NCI-H446 treated with DMSO at 0.1 percent for 48 hours (cell line): ENCODE results near the gene ZBTB20.

Source experiments
- DNase-seq: peaks from one replicate; lab custom pipeline; 2025; lab: John Stamatoyannopoulos, UW

The ZBTB20 gene

DNA sequence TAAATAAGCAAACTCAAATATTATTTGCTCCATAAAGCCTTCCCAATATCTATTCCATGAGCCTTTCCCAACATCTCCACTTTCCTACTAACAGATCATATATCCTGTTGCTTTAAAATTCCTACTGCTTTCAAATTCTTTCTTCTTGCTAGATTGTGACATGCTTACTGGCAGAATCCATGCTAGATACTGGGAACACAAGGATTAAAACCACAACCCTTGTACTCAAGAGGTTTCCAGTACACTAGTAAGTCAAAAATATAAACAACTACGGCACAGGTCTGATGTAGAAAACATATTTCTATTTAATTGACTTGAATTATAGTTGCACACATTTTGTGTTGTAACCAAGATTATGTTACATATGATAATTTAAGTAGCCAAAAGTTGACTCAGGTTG is 275.0 kb downstream of the ZBTB20 start:
- DNase-seq = no peak

DNA sequence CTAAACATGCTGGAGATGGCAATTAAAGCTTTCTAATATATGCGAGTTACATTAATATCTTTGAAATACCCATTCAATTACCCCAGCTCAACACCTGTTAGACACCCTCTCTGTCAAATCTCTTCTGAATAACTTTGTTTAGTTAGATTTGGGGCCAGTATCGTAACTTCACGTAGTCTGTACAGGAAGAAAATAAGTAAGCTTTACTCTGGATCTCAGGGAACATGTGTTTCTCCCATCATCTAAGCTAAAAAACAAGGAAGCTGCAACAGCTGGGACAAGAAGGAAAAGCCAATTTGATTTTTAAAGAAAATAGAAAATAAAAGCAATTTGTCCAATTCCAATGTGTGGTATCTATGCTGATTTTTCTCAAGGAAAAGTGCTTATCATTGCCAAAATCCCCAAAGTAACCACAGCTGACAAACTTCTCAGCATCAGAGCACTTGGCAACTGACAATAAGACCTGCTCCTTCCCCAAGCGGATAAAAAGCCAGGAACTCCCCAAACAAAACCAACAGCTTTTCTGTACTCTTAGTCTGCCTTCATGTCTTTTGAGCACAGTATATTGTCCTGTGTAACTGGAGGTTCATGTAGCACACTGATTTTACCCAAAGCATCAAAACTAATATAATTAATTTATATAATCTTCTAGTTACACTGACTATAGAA is 279.1 kb downstream of the ZBTB20 start:
- no peak for DNase-seq

DNA sequence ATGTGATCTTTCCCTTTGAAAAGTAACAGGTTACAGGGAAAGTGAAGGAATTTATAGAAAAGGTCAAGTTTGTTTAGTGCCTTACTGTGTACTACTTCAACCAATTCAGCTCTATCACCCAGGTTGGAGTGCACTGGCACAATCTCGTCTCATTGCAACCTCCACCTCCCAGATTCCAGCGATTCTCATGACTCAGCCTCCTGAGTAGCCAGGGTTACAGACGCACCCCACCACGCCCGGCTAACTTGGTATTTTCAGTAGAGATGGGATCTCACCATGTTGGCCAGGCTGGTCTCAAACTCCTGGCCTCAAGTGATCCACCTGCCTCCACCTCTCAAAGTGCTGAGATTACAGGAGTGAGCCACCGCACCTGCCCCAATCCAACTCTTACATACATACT is 279.7 kb downstream of the ZBTB20 start:
- no peak for DNase-seq

DNA sequence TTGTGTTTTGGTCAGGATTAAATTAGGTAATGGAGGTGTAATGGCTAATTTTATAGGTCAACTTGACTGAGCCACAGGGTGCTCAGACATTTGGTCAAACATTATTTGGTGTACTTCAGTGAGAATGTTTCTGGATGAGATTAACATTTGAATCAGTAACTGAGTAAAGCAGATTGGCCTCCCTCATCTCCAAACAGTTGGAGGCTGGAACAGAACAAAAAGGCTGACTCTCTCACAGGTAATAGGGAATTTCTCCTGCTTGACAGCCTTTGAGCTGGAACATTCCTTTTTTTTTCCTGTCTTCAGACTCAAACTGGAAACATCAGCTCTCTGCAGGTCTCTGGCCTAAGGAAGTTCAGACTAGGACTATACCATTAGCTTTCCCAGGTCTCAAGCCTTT is 280.7 kb downstream of the ZBTB20 start:
- DNase-seq = no peak

DNA sequence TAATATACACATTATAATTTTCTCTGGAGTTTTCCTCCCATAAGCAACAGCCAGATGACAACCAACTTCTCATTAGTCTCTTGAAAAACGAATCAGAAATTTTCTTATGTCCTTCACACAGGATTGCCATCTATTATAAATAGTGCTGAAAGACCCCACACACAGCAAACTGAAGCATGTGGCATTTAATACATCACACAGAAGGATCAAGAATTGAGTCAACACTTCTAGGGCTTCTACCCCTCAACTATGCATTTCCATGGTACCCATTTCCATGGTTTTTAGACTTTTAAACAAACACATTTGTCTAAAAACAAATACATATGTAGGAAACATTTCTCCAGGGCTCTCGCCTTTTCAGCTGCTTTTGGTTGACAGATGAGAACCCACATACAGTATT is 282.1 kb downstream of the ZBTB20 start:
- no peak for DNase-seq

DNA sequence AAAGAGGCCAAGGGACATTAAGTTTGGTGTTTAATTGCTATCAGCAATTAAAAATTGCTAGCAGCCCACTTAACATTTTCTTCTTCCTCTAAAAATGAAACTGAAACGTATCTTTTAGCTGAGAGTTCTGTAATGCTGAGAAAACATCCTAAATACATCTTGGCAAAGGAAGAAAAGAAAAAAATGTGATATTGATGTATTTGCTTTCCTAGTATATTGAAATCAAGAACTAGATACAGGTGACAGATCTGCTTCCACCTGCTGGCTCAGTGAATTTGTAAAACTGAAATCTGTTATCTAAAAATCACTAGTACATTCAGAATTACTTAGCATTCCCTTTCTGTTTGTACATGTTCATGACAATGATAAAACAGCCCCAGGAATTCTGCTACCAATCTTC is 283.2 kb downstream of the ZBTB20 start:
- DNase-seq = no peak

DNA sequence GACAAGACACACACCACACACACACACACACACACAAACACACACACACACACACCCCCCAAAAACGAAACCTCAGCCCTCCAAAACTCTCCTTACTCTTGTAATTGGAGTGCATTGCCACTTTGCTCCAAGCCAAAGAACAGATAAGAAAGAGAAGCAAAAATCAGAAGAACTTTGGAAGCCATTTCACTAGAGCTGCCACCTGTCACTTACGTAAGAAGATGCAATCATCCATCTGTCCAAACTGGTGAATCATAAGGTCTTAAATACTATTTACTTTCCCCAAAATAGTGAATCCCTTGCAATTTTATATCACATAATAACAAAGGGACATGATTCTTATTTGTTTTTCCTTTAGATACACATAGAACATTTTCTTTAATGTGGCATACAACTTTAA is 285.4 kb downstream of the ZBTB20 start:
- peak; percentile 83 for DNase-seq

DNA sequence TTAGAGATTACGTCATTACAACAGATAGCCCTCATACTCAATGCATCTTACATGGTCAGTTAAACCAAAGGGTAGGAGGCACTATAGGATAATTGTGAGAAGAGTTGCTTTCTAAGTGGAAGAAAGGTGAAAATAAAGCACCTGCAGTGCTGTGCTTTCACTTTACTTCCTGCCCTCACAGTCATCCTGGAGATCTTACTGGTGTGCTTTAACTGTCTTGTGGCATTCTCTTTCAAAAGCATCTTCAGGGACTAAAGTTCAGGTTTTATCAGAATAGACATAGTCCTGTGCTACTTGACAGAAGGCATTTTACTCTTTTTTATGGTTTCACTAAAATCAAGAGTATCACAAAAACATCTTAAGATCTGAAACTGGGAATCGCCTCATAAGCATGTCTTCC is 286.6 kb downstream of the ZBTB20 start:
- DNase-seq = no peak

DNA sequence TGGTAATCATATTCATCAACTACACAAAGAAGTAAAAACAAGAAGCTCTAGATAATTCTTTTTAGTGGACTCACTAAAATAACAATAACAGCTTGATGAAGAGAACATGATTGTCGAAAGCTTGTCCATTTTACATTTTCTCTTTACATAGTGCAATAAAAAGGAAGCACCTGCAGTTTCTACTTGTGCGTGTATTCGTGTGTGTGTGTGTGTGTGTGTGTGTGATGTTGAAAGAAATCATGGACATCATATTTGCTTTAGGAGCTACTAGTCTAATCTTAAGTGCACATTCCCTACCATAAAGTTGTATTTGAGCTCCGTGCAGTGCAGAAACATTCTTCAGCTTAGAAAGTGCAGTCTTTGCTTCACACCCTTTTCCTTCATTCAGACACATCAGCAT is 288.8 kb downstream of the ZBTB20 start:
- no peak for DNase-seq

DNA sequence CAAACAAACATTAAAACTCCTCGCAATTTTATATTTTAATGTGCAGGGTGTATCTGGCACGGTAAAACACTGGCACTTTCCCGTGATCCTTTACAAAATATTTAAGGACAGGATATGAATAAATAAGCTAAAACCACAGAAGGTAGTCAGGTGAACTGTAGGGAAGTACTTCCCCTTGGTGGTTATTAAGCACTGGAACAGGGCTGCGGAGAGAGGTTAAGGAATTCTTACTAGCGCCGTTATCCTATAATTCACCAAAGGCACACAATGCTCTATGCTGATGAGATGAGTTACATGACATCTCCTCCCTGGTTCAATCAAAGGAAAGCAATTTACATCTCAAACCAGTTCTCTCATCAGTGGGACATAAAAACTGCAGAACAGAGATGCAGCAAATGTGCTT is 289.8 kb downstream of the ZBTB20 start:
- DNase-seq = no peak

DNA sequence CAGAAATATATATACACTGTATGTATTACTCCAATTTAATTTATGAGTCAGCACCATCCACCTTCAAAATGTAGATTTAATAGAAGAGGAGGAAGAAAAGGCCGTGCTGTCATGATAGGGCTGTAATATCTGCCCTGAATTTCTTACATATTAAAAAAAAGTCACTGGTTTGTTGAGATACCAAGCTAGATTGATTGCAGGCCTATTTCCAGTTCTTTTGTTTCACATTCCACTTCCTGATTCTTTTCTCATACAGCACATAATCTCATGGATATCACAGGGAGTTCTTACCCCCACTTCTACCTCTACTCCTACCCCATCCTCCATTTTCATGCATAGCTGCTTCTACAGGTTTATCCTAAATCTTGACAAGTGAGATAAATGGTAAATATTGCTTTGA is 290.3 kb downstream of the ZBTB20 start:
- no peak for DNase-seq

DNA sequence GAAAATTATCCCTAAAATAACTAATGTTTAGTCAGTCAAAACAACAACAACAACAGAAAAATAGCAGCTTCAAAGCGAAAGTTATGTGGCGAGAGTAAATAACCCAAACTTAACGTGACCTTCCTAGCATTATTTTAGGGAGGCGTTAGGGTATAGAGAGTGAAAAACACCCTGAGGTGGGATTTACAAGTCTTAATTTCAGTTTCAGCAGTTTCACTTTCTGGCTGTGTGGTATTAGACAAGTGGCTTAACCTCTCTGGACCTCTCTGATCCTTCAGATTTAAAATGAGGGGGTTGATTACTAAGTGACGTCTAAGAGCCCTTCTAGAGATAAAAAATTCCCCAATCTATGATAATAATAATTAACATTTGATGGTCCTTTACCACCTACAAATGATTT is 291.2 kb downstream of the ZBTB20 start:
- DNase-seq = no peak

DNA sequence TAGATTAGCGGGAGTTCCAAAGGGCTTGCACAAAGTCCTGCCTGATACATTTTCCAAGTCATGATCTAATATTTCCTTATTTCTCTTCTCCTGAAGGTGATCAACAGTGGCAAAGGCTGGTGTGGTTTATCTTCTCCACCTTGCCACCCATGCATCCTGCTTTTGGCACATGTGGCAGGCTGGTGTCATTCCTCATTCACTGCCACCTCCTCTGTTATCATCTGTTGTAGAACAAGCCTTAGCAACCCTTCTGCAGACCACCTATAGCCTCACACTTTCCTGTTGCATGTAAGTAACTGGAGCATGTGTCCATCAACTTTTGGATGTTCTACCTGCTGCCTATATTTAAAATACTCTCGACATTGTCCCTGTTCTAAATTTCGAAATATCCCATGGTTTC is 294.1 kb downstream of the ZBTB20 start:
- no peak for DNase-seq

DNA sequence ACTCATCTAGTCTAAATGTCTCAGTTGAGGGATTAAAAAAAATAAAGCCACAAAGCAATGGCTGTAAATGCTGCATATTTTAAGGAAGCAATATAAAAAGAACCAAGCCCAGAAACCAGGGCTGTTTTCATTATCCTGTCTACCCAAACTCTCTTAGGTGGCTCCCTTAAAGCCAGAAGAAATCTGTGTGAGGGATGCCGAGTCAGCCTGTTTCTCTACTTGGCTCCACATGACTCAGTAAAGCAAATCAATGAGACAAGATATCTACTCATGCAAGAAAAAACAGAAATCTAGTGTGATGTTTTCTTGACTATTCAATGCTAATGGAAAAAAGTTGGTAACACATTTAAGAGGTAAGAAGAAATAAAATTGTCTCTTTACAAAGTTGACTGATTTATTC is 296.2 kb downstream of the ZBTB20 start:
- no peak for DNase-seq

DNA sequence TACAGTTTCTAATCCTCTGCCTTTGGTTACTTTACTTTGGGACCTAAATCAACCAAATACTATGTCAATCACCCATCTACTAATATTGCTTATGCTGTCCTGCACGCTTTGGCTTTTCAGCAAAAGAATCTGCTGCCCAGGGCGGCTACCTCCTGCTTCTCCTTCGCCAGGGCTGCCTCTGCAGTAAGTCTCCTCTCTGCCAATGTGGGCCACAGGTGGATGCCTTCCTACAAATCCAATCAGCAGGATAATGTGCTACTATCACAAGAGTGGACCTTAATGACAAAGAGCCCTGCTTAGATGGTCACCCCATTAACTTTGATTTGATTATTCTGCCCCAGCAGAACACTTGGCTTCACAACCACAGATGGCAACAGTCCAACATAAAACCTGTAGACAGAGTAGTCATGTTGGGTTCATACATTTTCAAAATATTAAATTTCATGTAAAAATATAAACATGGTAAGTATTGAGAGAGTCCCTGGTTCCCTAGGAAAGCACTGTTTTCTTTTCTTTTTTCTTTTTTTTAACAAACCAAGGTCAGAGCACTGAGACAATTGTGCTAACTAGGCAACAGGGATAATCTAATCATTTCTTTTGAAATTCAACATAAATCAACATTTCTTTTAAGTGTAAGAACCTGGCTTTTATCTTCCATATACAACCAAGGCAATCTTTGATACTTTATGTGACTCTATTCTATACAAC is 298.3 kb downstream of the ZBTB20 start:
- DNase-seq = peak; percentile 76

DNA sequence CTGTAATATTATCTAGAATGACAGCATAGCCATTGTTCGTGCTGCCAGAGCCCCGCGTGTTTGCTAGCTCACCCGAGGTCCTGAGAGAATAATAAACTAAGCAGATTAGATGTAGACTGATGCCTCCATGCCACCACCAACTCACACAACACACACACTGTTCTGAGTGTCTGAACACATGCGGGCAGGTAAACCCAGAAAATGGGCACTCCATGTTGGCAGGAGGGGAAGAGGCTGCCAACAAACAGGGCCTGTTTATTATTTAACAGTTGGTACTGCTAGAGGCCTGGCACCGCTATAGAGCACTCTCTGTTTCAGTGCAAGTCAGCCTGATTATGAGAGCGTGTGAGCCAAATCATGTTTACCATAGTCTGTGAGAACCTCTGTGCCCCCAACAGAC is 299.0 kb downstream of the ZBTB20 start:
- DNase-seq = peak; percentile 84

DNA sequence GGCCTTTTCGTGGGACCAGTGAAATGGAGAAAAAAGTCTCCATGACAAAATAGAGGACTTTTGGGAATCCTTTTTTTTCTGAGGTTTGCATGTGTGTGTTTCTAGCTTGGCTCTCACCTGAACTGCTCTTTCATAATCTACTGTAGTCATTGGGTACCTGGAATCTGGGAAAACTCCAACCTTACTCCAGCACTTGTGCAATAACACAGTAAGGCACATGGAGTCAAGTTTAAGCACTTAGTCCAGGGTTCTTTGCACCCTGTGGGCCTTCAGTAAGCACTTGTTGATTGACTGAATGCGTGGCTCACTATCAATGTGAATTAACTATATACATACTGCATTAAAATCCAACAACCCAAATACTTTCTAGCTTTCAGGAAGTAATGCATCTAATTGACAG is 299.5 kb downstream of the ZBTB20 start:
- no peak for DNase-seq

DNA sequence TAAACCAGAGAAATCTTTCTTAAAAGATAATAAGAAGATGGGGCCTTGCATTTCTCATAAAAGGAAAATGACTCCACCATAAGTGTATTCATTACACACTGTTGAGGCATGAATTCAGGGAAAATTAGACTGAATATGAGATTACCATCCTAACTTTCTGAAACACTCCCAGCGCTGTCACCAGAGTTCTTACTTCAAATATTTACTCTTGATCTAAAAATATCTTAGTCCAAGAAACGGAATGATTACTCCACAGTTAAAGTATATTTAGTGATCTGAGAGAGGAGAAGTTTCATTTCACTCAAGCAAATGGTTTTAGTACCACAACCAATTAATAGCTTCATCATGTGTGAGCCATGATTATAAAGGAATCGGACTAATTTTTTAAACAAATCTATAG is 300.3 kb downstream of the ZBTB20 start:
- no peak for DNase-seq

DNA sequence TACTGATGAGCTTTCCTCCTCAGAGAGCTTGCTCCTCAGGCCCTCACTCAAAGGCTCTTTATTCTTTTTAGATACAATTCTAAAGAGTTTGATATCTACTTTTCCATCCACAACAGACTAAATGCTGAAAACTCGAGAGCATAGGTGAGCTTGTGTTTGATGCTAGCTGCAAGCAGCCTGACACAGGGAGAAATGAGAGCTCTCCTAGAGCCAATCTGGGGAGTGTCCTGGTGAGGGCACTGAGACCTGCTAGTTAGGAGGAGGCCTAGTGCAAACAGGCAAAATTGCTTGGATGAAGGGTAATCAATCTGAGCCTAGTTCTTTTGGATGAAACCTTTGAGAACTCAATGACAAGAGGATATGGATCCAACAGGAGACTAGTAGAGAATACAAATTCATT is 300.8 kb downstream of the ZBTB20 start:
- no peak for DNase-seq

DNA sequence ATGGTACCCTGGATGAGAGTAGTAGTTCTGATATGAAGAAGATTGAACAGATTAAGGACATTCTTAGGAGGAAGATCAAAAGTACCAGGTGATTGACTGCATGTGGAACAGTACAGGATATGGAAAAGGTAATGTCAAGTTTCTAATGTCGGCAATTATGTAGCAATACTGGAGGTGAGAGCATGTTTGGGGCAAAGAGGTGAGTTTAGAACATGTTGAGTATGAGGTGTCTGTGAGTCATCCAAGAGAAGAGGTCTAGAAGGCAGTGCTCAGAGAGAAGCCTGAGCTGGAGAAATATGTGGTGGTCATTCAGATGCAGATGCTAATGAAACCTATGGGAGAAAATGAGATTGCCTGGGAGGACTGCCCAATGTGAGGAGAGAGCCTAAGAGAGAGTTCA is 305.6 kb downstream of the ZBTB20 start:
- no peak for DNase-seq

DNA sequence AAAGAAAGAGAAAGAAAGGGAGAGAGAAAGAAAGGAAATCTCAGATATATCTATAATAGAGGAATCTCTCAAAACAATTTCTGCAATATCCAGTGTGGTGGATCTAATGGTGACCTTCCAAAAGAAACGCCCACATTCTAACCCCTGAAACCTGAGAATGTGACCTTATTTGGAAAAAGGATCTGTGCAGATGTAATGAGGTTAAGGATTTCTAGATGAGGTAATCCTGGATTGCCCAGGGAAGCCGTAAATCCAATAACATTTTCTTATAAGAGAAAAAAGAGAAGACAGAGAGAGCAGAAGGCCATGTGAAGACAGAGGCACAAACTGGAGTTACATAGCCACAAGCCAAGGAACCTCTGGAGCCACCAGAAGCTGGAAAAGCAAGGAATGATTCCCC is 307.6 kb downstream of the ZBTB20 start:
- peak; percentile 57 for DNase-seq

DNA sequence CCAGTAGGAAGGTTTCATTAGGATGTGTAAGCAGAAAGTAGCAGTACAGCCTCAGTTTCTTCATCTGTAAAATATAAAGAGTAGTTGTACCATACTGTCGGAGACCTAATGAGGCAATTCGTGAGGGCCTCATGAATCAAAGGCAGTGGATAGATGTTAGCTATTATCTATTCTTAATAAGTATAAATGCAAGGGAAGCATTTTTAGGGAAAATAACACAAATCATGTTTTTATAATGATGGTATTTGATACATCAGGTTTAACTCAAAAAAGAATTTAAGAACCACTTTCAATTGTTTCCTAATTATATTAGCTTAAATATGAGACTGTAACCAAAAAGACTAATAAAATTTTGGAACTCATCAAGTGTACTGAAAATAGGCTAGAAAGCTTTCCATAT is 309.1 kb downstream of the ZBTB20 start:
- no peak for DNase-seq

DNA sequence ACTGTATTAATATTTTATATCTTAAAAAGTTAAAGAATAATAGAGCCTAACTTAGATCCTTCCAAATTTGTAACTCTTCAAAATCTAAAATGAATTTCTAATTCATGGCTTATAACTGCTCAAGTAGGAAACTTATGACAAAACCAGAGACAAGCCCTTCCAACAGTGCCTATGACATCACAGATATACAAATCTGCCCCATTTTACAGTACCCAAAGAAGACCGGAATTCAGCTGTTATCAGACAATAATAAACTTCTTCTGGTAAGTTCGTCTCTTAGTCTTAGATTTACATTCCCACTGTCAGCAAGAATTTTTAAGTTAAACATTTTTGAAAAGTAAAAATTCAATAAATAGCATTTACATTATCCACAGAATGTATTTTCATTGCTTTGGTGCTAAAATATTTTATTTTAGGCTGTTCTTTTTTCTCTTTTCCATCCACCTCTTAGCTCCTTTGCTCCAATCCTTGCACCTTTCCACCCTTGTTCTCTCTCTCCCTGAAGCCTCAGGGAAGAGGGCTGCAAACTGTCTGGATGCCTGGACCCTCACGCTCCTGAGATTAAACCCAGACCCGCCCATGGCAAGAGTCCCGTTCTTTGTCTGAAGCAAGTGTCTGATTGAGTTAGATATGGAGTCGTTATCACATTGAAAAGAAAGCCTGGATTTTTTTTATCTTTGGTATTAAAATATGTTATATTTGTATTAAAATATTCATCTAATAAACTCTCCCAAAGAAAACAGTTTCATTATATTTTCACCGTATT is 312.7 kb downstream of the ZBTB20 start:
- DNase-seq = no peak
